Activated T-cell treated with anti-CD3 and anti-CD28 coated beads, Interleukin-2, amount 50 U/mL, for 24 hours (primary cell): Measurements from ENCODE around the gene ADGRB3.

Experiments
- DNase-seq: peaks from one replicate; pipeline ENCODE4 v3.0.0-alpha.2; 2020
- H3K27ac Mint-ChIP-seq: 2 replicates; pipeline ENCODE4 v1.8.0; 2020; ENCODE audit warnings: mild to moderate bottlenecking, mixed read lengths
- H3K27me3 Mint-ChIP-seq: 2 replicates; pipeline ENCODE4 v1.8.0; 2020; ENCODE audit warnings: mixed read lengths
- H3K36me3 Mint-ChIP-seq: 2 replicates; pipeline ENCODE4 v1.8.0; 2020; ENCODE audit warnings: low read depth, mixed read lengths
- H3K4me1 Mint-ChIP-seq: 2 replicates; pipeline ENCODE4 v1.8.0; 2020; ENCODE audit warnings: low read depth, mixed read lengths
- H3K4me3 Mint-ChIP-seq: 2 replicates; pipeline ENCODE4 v1.8.0; 2020; ENCODE audit warnings: mild to moderate bottlenecking, moderate library complexity, mixed read lengths
- H3K9me3 Mint-ChIP-seq: 2 replicates; pipeline ENCODE4 v1.8.0; 2020; ENCODE audit warnings: mixed read lengths

ADGRB3 gene

DNA sequence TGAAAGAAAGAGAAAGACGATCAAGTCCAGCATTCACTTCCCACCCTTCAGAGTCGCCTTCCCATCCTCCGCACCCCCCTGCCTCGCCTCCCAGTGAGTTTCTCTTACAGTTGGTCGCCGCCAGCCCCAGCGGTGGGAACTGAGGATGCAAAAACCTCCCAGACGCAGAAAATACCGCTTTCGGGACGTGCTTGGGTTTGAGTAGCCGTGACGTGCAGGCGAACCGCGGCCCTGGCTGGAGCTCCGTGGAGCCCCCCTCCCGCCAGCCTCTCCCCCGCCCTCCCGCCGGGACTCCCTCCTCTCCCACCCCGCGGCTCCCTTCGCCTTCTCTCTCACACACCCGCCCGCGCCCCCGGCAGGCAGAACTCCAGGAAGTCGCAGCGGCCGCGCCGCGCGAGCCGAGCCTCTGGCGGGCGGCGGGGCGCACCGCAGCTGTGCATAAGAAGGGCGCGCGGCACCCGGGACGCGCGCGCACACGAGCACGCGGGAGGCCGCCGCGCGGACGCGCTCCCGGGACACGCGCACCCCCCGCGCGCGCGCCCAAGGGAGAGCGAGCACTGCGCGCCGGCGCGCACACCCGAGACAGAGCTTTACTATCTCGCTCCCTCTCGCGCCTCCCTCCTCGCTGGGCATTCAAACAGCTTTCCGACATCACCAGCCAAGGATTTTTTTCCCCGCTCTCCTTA, at the start of gene ADGRB3:
Gene ADGRB3, plus strand, starts transcription at position 557 of the 686 bp plus-strand sequence. CDS start 3,394 bp downstream, outside the sequence.
- H3K4me3 Mint-ChIP-seq: peak within 1 kb of the TSS; percentile 78
- H3K27me3 Mint-ChIP-seq: peaks cover 64% of the 10 kb centered on the region
- H3K36me3 Mint-ChIP-seq: no peaks in the 10 kb centered on the region
- peaks cover 20% of the 10 kb centered on the region for H3K4me1 Mint-ChIP-seq
- H3K9me3 Mint-ChIP-seq: no peaks in the 10 kb centered on the region
- DNase-seq: peak; percentile 41
- no peak within 1 kb of the TSS for H3K27ac Mint-ChIP-seq

- Mint-ChIP-seq H3K9me3 (peaks cover 4% of the 10 kb centered on the region), H3K4me3 (no peak overlapping the region), H3K27me3 (no peaks in the 10 kb centered on the region), H3K4me1 (no peaks in the 10 kb centered on the region), H3K27ac (no peak overlapping the region), H3K36me3 (no peaks in the 10 kb centered on the region)
- no peak for DNase-seq
Observed at GRCh38 chr6:68593558-68593957, 41.5 kb upstream of the ADGRB3 start.

DNA sequence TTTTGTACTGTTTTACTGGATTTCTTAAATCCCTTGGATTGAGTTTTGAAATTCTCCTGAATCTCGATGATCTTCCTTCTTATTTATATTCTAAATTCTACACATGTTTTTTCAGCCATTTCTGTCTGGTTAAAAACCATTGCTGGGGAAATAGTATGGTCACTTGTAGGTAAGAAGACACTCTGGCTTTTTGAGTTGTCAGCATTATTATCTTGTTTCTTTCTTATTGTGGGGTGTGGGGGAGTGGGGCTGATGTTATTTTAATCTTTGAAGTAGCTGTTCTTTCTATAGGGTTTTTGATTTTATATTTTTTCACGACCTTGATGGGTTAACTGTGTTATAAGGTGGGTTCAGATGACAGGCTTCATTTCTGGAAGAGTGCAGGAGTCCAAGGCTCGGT, 37.4 kb upstream of the ADGRB3 start:
- H3K4me1 Mint-ChIP-seq: no peaks in the 10 kb centered on the region
- no peaks in the 10 kb centered on the region for H3K27me3 Mint-ChIP-seq
- no peak overlapping the region for H3K4me3 Mint-ChIP-seq
- no peaks in the 10 kb centered on the region for H3K36me3 Mint-ChIP-seq
- DNase-seq: no peak
- H3K27ac Mint-ChIP-seq: no peak overlapping the region
- peaks cover 6% of the 10 kb centered on the region for H3K9me3 Mint-ChIP-seq

- Mint-ChIP-seq H3K4me1 (no peaks in the 10 kb centered on the region), H3K4me3 (no peak overlapping the region), H3K36me3 (no peaks in the 10 kb centered on the region), H3K27ac (no peak overlapping the region), H3K9me3 (no peaks in the 10 kb centered on the region), H3K27me3 (no peaks in the 10 kb centered on the region)
- no peak for DNase-seq
Observed at GRCh38 chr6:68615938-68616337, 19.1 kb upstream of the ADGRB3 start.

DNA sequence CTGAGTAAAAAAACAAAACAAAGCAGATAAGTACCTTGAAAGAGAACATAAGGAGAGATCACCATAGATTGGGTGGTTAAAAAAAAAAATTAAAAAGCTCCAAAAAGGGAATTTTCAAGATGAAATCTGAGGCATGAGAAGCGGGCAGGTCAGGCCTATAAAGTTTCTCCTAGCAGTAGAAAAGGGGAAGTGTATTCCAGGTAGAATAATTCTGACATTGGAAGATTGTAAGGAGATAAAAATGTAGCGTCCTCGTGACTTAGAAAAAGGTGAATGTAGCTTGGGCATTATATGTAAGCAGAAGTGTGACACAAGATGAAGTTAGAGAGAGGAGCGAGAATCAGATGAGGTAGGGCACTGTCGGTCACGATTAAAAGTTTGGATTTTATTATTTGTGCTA, 9.1 kb upstream of the ADGRB3 start:
- no peaks in the 10 kb centered on the region for H3K4me1 Mint-ChIP-seq
- peaks cover 5% of the 10 kb centered on the region for H3K27me3 Mint-ChIP-seq
- no peak overlapping the region for H3K27ac Mint-ChIP-seq
- H3K9me3 Mint-ChIP-seq: no peaks in the 10 kb centered on the region
- no peaks in the 10 kb centered on the region for H3K36me3 Mint-ChIP-seq
- DNase-seq: no peak
- H3K4me3 Mint-ChIP-seq: no peak overlapping the region

DNA sequence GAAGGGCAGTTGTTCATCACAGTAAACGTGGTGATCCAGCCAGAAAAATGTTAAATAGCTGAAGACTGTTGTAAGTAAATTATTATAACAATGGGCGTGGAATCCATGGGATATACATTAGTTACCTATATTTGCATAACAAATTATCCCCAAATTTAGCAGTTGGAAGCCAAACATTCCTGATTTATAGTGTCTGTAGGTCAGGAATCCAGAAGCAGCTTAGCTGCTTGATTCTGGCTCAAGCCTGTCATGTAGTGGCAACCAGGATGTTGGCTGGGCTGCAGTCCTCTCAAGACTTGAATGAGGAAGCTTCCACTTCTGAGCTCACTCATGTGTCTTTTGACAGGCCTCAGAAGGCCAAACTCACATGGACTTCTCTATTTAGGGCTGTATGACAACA, 6.9 kb upstream of the ADGRB3 start:
- peaks cover 11% of the 10 kb centered on the region for H3K27me3 Mint-ChIP-seq
- H3K4me3 Mint-ChIP-seq: no peak overlapping the region

DNA sequence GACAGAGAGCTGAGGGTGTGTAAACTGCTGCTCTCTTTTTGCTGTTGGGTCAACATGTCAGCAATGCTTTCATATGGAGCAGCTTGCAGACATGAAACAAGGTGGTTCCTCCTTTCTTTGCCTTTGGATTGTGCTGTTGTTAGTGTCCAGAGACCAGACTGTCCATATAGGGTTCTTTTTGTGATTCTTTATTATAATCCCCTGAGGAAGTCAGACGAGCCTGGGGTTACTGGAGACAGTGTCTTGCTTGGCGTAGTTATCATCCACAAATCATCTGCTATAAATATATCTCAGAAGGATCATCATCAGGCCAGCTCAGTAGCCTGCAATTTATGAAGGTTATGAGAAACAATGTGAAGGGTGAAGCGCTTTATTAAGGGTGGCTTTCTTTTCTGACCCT, 2.3 kb upstream of the ADGRB3 start:
- Mint-ChIP-seq H3K4me1 (peaks cover 20% of the 10 kb centered on the region), H3K9me3 (no peaks in the 10 kb centered on the region), H3K27me3 (peaks cover 45% of the 10 kb centered on the region), H3K4me3 (no peak overlapping the region), H3K27ac (no peak overlapping the region), H3K36me3 (no peaks in the 10 kb centered on the region)
- no peak for DNase-seq

More for the DNA sequence above, 6.9 kb upstream of the ADGRB3 start:
- no peak for DNase-seq
- no peaks in the 10 kb centered on the region for H3K36me3 Mint-ChIP-seq
- no peak overlapping the region for H3K27ac Mint-ChIP-seq
- H3K4me1 Mint-ChIP-seq: no peaks in the 10 kb centered on the region
- H3K9me3 Mint-ChIP-seq: no peaks in the 10 kb centered on the region

- H3K4me1 Mint-ChIP-seq: peaks cover 20% of the 10 kb centered on the region
- no peaks in the 10 kb centered on the region for H3K36me3 Mint-ChIP-seq
- no peak for DNase-seq
- H3K4me3 Mint-ChIP-seq: no peak overlapping the region
- H3K9me3 Mint-ChIP-seq: no peaks in the 10 kb centered on the region
- H3K27me3 Mint-ChIP-seq: peaks cover 50% of the 10 kb centered on the region
- H3K27ac Mint-ChIP-seq: no peak overlapping the region
Observed at GRCh38 chr6:68633281-68633971, 1.7 kb upstream of the ADGRB3 start.

DNA sequence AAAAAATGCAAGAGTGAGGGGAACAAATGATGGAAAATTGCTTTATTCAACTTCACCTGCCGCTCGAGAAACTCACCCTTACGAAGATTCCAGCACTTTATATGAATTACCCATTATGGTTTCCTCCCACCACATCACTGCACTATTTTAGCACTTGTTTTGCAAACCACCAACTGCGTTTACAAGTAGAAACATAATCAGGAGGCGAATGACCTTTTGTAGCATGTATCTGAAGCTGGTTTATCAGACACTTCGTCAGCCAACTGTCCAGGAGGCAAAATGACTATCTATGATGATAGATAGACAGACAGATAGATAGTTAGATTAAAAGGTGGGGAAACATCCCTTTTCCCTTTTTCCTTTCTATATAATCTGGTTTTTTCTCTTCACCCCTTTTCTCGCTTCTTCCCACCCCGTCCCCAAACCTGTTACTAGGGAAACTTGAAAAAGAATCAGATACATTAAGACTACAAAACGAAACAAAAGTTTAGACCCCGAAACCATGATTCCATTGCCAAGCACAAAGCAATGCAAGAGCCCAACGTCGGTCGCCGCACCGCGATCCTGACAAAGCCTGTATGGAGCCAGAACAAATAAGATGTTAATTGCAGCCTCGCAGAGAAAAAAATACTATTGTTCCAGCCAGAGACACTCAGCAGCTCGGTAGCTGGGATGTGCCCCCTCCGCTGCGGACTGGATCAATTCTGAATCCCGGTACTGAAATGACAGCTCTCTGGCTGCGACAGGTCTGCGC, 933 bp upstream of the ADGRB3 start:
- DNase-seq: peak; percentile 34
- H3K27me3 Mint-ChIP-seq: peaks cover 57% of the 10 kb centered on the region
- no peak overlapping the region for H3K27ac Mint-ChIP-seq
- peak overlapping the region; percentile 77 for H3K4me3 Mint-ChIP-seq
- no peaks in the 10 kb centered on the region for H3K9me3 Mint-ChIP-seq
- H3K4me1 Mint-ChIP-seq: peaks cover 20% of the 10 kb centered on the region
- no peaks in the 10 kb centered on the region for H3K36me3 Mint-ChIP-seq

- Mint-ChIP-seq H3K9me3 (no peaks in the 10 kb centered on the region), H3K4me1 (peaks cover 20% of the 10 kb centered on the region), H3K27ac (no peak overlapping the region), H3K27me3 (peaks cover 67% of the 10 kb centered on the region), H3K36me3 (no peaks in the 10 kb centered on the region), H3K4me3 (peak overlapping the region; percentile 78)
- DNase-seq: no peak
Observed at GRCh38 chr6:68635412-68635705, 277 bp downstream of the ADGRB3 start.

DNA sequence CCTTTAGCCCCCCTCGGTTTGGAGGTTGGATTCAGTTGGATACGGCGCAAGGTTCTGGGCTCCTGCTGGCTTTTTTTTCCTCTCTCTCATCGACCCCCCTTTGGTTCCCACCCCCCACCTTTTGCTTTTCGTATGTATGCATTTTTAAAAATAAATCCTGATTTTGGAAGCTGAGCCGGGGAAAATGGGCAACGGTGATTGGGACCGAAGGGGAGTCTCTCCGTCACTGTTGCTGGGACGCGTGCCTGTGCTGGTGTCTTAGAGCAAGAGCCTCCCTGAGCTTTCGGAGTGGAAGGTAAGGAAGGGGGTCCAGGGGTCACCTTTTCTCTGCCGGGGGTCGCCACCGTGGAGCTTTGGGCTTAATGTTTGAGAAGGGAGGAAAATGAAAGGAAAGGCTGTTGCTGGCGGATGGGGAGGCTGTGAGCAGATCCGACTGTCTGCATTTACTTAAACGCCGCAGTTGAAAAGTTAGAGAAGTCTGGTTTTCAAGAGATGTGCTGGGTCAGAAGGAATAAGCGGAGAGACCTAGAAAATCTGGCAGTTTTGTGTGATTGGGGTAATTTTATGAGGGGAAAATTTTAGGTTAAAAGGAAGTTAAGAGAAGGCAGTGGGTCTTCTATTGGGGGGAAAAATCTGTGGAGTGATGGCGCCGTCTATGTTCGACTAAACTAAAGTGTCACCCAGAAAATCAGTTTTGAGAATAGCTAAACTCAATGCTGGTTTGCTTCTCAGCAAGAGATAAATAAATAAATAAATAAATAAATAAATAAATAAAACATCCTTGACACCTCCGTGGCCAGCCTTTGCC, 828 bp downstream of the ADGRB3 start:
- Mint-ChIP-seq H3K36me3 (no peaks in the 10 kb centered on the region), H3K27me3 (peaks cover 67% of the 10 kb centered on the region), H3K4me1 (peaks cover 20% of the 10 kb centered on the region), H3K9me3 (no peaks in the 10 kb centered on the region), H3K27ac (no peak overlapping the region), H3K4me3 (peak overlapping the region; percentile 78)
- peak; percentile 32 for DNase-seq

GRCh38 chr6:68636666-68637065, 1.6 kb downstream of the ADGRB3 start:
- peaks cover 20% of the 10 kb centered on the region for H3K4me1 Mint-ChIP-seq
- H3K36me3 Mint-ChIP-seq: no peaks in the 10 kb centered on the region
- H3K27me3 Mint-ChIP-seq: peaks cover 67% of the 10 kb centered on the region
- H3K9me3 Mint-ChIP-seq: no peaks in the 10 kb centered on the region
- H3K4me3 Mint-ChIP-seq: no peak overlapping the region
- H3K27ac Mint-ChIP-seq: no peak overlapping the region
- no peak for DNase-seq

GRCh38 chr6:68637071-68637470, 2.0 kb downstream of the ADGRB3 start:
- Mint-ChIP-seq H3K36me3 (no peaks in the 10 kb centered on the region), H3K27me3 (peaks cover 67% of the 10 kb centered on the region), H3K4me1 (peaks cover 20% of the 10 kb centered on the region), H3K27ac (no peak overlapping the region), H3K4me3 (no peak overlapping the region), H3K9me3 (no peaks in the 10 kb centered on the region)
- DNase-seq: no peak

DNA sequence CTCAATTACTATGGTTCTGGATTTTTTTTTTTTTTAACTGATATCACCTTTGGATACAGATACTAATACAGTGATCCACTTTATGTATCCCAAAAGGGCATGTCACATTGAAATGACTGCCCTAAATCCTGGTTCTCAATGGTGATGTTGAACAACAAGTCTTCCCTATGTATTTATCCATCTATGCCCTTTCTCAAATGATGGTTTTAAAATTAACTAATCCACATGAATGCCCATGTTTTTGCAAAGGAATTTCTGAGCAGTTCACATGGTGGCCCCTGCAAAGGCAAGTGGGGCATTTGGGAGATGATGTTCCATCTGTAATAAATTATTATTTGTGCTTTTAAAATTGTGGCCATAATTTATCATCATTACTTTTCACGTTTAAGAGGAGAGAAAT, 2.7 kb downstream of the ADGRB3 start:
- H3K9me3 Mint-ChIP-seq: no peaks in the 10 kb centered on the region
- H3K27me3 Mint-ChIP-seq: peaks cover 65% of the 10 kb centered on the region
- H3K27ac Mint-ChIP-seq: no peak overlapping the region
- no peak for DNase-seq
- H3K4me1 Mint-ChIP-seq: peaks cover 20% of the 10 kb centered on the region
- no peaks in the 10 kb centered on the region for H3K36me3 Mint-ChIP-seq
- no peak overlapping the region for H3K4me3 Mint-ChIP-seq
